NCI-H460 (cell line): Measurements from ENCODE around the gene IQSEC2. TPM values are rescaled to one million over a fixed set of nuclear protein-coding genes. Genes with fewer than 3 reads are reported as not detected.

Experiments used
- DNase-seq: peaks from one replicate; pipeline ENCODE4 v3.0.0-alpha.2; 2016; ENCODE audit warnings: low read depth; ENCODE audit errors: extremely low read depth
- polyA plus RNA-seq: library from polyadenylated mRNA; depleted of rRNA; stranded (reverse); fragments of >200 nt; gene quantifications from 2 replicates; pipeline ENCODE4 v1.2.3, GENCODE V29; 2014; cell fraction: nucleus; rRNA removed
- total RNA-seq: library from RNA; depleted of rRNA; stranded (reverse); fragments of >200 nt; shearing (Covaris generic); gene quantifications from 2 replicates; pipeline ENCODE4 v1.2.3, GENCODE V29; 2014; rRNA removed

IQSEC2 gene
- total RNA-seq: 15.6 and 18.9 TPM in 2 replicates
- 10.1 and 13.8 TPM in 2 replicates for polyA plus RNA-seq

- peak; percentile 75 for DNase-seq
Measured at GRCh38 chrX:53281321-53281822, at the start of gene IQSEC2. TSS of gene IQSEC2 (minus strand) at chrX:53281584.

DNA sequence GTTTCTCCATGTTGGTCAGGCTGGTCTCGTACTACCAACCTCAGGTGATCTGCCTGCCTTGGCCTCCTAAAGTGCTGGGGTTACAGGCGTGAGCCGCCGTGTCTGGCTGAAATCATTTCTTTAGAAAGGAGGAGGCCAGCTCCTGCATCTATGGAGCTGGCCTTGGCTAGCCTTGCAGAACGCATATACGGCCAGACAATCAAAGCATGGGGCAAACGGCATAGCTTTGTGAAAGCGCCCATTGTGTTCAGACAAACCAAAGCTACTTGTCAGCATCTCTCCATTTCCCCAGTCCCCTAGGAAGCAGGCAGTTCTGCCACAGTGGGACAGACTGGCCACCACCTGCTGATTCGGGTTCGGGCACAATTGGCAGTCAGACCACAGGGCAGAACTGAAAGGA lies 48.9 kb upstream of the IQSEC2 start:
- no peak for DNase-seq

GRCh38 chrX:53324803-53325202 lies 43.4 kb upstream of the IQSEC2 start:
- no peak for DNase-seq

- no peak for DNase-seq
Measured at GRCh38 chrX:53324085-53324484, 42.7 kb upstream of the IQSEC2 start.

GRCh38 chrX:53323196-53323595 lies 41.8 kb upstream of the IQSEC2 start:
- DNase-seq: no peak

DNA sequence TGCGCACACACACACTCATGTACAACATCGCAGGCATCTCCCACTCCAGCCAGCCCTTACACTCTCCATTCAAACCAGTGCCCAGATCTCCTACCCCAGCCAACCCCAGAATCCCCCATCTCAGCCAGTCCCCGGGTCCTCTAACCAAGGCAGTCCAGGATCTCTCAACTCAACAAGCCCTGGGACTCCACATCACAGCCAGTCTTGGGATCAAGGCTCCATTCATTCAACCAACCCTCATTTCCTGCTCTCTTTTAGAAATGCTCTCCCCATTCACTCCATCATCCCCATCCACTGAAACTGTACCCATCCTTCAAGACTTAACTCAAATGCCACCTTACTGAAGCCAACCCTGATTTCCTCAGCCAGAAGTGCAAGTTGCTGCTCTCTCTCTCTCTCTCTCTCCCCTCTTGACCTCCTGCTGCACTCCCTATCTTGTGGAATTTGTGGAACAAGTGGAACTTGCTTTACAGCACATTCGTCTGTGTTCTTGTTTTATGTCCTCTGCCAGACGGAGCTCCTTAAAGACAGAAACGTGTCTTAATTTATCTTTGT lies 40.6 kb upstream of the IQSEC2 start:
- DNase-seq: no peak

- DNase-seq: no peak
Measured at GRCh38 chrX:53321230-53321942, 40.0 kb upstream of the IQSEC2 start.

- no peak for DNase-seq
Measured at GRCh38 chrX:53320543-53321229, 39.3 kb upstream of the IQSEC2 start.

GRCh38 chrX:53319614-53320542 lies 38.5 kb upstream of the IQSEC2 start:
- DNase-seq: no peak

GRCh38 chrX:53318766-53319353 lies 37.5 kb upstream of the IQSEC2 start:
- no peak for DNase-seq

DNA sequence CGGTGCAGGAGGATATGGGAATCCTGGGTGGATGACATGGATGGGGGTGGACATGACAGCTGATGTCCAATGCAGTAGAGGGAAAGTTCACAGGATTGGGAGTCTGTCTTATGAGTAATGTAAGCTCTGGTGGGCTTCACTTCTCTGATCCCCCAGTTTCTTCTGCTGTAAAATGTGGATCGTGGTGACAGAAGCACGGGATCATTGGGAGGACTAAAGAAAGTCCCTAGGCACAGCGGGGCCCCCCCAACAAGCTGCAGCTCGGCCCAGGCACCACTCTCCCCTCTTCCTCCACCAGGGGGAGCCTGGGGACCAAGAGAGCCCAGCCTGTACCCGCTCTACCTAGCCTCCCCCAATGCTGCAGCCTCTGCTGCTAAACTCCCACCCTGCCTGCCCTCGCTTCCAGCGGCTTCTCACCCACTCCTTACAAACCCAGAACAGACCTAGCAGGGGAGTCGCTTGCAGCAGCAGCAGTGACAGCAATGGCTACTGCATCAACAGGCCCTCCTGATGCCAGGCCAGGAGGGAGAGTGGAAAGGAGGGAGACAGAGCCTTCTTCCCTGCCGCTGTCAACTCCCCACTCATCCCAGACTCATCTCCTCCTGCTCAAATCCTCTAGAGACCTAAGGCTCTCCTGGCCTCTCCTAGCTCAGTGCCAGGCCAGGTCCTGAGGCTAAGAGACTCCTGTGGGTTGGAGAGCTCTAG lies 36.1 kb upstream of the IQSEC2 start:
- DNase-seq: peak; percentile 57

DNA sequence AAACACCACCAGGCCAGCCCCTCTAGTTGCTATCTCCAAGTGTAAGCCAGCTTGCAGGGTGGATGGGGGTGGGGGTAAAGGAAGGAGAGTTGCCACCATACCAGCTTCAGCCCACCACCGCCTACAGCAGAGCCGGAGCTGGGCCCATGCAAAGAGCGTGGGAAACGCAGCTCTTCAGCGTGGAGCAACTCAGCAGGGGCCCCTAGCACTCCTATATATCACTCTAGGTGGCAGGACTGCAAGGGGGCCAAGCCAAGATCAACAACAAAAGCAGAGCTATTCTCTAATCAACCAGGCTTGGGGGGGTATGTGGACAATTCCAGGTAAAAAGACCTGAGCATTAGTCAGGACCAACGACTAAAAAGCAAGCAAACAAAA lies 35.5 kb upstream of the IQSEC2 start:
- no peak for DNase-seq

DNA sequence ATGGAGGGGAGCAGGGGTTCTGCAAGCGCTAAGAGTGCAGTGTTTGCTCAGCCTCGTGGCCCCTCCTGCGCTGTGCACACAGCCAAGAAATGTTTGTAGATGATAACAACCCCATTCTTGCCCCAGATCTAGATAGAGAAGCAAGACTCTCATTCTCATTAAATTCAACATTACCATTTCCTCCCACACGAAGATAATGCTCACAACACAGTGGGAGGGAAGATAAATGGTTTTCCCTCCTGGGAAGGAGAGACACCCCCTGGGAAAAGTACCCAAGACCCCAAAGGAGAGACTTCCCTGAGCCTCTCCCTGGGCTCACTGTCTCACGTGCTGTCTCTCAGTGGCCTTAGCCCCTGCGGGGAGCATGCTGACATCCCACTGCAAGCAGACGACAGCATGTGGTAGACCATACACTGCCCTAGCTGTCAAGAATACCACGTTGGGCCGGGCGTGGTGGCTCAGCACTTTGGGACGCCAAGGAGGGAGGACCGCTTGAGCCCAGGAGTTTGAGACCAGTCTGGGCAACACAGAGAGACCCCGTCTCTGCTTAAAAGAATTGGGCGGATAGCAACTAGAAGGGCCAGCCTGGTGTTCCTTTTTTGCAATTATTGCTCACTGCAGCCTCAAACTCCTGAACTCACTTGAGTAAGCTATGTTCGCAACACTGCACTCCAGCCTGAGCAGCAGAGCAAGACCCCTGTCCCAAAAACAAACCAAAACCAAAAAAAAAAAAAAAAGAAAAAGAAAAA lies 34.9 kb upstream of the IQSEC2 start:
- DNase-seq: no peak

- DNase-seq: no peak
Measured at GRCh38 chrX:53313728-53314105, 32.3 kb upstream of the IQSEC2 start.

DNA sequence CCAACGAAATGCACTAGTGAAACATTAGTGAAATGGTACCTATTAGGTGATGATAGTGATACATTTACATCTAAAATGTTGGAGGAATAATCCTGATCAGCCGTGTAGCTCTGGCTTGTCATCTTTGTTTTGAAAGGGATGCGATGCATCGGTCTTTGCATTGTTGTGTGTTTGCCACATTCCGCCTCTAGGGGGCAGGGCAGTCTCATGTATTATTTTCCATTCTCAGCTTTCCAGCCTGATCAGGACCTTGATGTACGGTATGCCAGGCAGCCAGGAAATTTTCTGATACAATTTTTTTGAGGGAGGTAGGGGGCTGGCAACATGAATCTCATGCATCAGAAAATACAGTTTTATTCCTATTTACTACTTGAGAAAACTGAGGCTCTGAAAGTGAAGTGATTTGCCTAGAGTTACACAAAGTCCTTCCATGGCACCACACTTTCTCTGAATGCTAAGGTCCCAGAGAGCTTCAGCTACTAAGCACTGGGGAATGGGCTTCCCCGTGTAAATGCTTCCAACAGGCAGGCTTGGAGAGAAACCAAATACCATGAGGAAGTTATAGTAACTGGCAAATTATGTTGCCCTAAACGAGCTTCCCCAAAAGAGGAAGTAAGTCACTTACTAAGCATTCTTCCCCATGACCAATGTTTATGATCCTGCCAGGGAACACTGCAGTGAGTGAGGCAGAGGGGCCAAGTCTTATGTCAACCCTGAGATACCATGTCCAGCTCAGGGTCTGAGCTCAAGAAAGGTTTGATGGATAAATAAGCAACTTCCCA lies 31.8 kb upstream of the IQSEC2 start:
- DNase-seq: peak; percentile 58

DNA sequence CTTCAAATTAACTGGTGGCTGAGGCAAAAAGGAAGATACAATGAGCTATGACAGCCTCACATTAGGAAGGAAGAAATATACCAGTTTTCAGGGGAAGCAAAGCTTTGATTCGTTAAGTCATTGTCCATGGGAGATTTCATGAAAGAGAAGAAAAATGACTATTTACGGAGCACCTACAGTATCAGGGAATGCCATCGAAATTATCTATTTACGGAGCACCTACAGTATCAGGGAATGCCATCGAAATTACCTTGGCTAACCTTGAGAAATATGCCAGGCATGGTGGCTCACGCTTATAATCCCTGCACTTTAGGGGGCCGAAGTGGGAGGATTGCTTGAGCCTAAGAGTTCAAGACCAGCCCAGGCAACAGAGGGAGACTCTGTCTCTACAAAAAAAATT lies 28.5 kb upstream of the IQSEC2 start:
- DNase-seq: no peak

DNA sequence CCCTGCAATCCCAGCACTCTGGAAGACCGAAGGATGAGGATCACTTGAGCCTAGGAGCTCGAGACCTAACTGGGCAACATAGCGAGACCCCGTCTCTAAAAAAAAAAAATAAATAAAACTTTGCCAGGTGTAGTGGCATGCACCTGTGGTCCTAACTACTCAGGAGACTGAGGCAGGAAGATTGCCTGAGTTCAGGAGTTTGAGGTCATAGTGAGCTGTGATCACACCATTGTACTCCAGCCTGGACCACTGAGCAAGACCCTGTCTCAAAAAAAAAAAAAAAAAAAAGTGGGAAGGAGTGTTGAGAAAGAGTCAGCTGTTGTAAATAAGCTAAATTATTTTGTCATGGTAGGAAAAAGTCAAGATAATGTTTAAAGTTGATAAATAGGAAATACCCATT lies 27.5 kb upstream of the IQSEC2 start:
- no peak for DNase-seq
